ENCODE data around the gene SCARF2.

- TF ChIP-seq CTCF (IDR thresholded peaks at IDR 0.05; ENCODE audit: low read depth, low read length) (no peak), POLR2A (IDR thresholded peaks at IDR 0.05; ENCODE audit: extremely low read depth, insufficient read length) (no peak), MAX (IDR thresholded peaks at IDR 0.05; ENCODE audit: low read depth, low read length) (no peak)
Measured at GRCh38 chr22:20423906-20424551, 13.6 kb downstream of the SCARF2 start.
